Stimulated activated CD8-positive, alpha-beta memory T cell treated with anti-CD3 and anti-CD28 coated beads, Interleukin-2, amount 100 ng/mL, for 48 hours (primary cell): ENCODE results near the gene DCAF16.

Experiments used
- DNase-seq, 2 donors: peaks; one replicate each; pipeline ENCODE4 v3.0.0-alpha.2; 2020; ENCODE audit warnings: low read depth in 2 of 2

The DCAF16 gene

GRCh38 chr4:17781300-17782287 lies 29.0 kb downstream of the DCAF16 start, which contains the start of gene FAM184B:
Gene FAM184B (minus strand): TSS chr4:17781621. CDS start chr4:17781299, 322 bp downstream.
- DNase-seq: no peak

DNA sequence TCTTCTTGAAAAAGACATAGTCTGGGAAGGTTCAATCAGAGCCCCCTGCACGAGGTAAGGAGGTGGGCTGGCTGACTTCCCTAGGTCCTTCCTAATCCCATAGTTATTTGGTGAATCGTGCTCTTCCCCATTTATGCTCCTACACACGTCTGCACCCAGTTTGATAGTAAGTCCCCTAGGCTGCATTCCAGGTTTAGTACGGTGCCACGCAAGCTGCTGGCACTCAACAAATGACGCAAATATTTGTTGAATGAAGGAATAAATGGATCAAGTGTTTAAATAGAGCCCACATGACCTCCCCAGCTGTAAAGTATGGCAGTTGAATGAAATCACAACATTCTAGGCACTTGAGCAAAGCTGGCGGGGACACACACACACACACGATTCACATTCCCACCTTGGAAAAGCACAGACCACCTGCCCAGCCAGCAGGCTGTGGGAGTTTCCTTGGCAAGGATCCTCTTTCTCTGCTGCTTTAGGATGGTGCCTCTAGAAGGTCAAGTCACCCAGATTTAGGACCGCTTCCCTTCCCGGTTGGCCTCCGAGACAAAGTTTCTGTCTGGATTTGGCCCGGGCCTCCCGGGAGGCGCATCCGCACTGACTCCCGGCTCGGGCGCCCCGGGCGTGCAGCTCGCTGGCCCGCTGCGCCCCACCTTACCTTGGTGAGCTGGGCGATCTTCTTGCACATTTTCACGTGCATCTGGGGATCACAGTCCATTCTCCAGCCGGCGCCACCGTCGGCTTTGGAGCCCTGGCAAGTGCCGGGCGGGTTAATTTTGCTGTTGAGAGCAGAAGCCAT lies 29.9 kb downstream of the DCAF16 start:
- no peak for DNase-seq

DNA sequence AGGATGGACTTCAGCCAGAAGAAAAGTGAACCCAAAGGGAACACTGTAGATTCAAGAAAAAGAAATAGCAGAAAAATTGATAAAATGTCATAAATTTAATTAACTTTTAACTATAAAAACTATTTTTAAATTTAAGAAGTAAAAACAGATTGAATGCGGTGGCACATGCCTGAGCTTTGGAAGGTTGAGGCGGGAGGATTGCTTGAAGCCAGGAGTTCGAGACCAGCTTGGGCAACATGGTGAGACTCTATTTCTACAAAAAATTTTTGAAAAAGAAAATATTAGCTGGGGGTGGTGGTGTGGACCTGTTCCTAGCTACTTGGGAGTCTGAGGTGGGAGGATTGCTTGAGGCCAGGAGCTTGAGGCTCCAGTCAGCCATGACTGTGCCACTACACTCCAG lies 32.1 kb downstream of the DCAF16 start:
- DNase-seq: no peak

GRCh38 chr4:17773135-17773698 lies 37.3 kb downstream of the DCAF16 start:
- no peak for DNase-seq

DNA sequence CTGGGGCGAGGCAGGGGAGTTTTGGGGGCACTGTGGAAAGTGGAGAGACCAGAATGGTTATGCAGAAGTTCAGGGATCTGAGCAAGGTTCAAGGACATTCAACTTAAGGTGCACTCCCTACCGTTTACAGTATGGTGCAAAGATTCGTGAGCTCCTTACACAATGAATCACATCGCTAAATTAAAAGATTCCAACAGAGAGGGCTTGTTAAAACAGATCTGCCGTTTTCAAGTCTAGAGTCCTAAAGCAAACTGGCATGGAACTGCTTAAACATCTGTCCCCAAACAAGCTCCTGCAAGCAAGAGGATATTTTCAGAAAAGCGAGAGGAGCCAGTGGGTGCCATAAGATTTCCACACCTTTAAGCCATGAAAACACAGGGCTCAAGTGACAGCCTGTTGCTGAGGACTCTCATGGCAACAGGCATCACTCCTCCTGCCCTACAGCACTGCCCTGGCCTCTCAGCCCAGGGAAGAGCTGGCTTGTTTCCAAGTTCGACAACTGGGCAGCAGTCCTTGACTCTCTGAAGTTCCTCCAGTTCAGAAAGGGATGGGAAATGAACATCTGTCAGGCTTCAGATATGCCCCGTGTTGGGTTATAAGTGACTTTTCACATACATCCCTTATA lies 39.2 kb downstream of the DCAF16 start:
- no peak for DNase-seq

DNA sequence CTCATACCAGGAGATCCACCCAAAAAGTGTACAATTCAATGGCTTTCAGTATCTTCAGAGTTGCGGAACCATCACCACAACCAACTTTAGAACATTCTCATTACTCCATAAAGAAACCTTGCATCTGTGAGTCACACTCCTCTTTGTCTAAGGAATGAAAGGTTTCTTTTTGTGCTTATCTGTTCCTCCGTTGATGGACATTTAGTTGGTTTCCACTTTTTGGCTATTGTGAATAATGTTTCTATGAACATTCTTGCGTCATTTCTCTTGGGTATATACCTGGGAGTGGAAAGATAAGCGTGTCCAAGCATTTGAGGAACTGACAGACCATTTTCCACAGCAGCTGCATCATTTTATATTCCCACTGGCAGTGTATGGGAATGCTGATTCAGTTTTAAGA lies 39.7 kb downstream of the DCAF16 start:
- no peak for DNase-seq

GRCh38 chr4:17769406-17770174 lies 41.0 kb downstream of the DCAF16 start:
- no peak for DNase-seq

DNA sequence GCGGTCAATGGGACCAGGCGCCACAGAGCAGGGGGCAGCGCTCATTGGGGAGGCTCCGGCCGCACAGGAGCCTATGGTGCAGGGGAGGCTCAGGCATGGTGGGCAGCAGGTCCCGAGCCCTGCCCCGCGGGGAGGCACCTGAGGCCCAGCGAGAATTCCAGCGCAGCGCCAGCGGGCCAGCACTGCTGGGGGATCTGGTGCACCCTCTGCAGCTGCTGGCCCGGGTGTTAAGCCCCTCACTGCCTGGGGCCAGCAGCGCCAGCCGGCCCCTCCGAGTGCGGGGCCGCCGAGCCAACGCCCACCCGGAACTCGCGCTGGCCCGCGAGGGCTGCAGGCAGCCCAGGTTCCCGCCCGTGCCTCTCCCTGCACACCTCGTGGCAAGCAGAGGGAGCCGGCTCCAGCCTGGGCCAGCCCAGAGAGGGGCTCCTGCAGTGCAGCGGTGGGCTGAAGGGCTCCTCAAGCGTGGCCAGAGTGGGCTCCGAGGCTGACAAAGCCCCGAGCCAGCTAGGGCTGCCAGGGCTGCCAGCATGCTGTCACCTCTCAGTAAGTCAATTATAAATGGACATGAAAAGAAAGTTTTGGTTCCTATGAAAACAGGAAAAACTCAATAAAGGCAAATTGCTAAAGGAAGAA lies 43.6 kb downstream of the DCAF16 start:
- DNase-seq: no peak

- DNase-seq: no peak
Measured at GRCh38 chr4:17765514-17766286, 44.9 kb downstream of the DCAF16 start.

GRCh38 chr4:17763931-17764330 lies 46.6 kb downstream of the DCAF16 start:
- DNase-seq: no peak

DNA sequence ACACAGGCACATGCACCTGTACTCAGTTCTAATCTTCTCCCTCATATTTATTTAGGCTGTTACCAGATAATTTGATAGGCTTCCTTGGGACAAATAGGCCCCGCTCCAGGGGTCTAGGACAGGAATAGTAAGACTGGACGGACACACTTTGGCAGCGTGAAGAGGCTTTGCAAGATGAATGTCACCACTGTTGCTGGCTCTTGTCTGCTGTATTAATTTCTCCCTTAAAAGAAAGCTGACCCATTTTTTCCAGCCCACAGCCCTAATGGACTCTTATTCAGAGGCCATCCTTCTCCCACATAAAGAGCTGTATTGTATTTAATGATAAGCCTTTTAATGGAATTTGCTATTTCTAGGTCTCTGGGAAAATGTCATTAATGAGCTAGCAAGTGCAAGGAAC lies 47.1 kb downstream of the DCAF16 start:
- no peak for DNase-seq

DNA sequence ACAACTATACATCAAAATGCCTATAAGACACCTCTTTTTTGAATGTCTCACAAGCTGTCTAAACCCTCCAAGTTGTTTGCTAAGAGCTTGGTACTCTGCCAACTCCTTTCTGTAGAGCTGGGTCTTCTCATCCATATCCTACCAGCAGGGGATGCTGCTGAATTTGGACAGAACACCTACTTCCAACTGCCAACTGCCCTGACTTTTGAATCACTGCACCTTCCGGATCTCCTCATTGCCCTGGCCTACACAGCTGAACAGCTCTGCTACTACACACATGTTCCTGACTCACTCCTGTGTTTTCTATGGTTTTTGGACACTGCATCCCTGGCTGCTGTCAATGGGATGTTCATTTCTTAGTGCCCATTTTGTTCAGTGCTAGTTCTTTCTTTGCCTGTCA lies 47.8 kb downstream of the DCAF16 start:
- DNase-seq: no peak

- DNase-seq: no peak
Measured at GRCh38 chr4:17761062-17761461, 49.5 kb downstream of the DCAF16 start.

DNA sequence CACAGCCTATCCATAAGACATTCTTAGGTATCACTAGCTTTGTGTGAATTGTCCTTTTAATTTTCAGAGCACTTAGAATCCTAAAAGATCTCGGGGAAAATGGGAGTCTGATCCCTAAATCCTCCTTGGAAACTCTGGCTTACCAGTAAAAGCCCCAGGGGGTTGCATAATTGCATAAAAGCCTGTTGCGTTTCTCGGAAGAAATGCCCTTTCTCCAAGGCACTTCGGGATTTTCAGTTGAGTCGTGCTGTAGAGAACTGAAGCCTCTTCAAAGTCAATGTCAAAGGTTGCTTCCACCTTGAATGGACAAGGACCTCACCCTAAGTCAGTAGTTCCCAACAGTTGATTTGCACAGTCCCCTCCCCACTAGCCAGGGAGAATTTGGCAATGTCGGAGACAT lies 49.9 kb downstream of the DCAF16 start:
- no peak for DNase-seq

- DNase-seq: no peak
Measured at GRCh38 chr4:17758485-17758884, 52.1 kb downstream of the DCAF16 start.

DNA sequence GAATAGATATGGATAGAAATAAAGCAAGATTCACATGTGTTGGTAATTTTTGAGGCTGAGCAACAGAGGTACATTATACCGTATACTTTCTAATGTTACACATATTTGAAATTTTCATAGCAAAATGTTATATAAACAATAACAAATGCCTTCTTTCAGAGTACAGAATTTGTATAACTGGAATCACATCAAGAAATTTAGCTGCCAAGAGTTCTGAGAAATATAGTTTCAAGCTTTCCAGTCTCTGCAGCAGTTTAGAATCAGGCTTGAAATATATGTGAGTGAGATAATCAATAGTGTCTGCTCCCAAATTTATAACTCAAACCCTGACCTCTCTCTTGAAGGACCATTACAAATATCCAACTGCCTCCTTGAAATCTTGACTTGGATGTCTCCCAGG lies 52.9 kb downstream of the DCAF16 start:
- DNase-seq: no peak

DNA sequence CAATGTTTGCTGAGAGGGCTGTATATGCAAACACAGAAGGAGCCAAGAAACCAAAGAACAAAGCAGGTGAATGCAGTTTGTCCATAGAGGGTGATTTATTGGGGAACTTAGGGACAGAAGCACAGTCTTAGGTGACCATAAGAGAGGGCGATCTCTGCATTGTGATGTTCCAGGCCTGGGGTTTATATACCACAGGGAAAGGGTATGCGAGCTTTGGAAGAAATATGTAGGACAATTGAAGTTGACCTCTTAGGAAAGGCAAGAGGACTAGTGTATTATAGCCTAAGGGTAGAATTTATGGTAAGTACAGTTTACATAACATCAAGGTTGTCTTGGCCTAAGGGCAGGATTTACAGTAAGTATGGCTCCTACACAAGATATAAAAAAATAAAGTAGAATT lies 56.9 kb downstream of the DCAF16 start:
- no peak for DNase-seq
